GM18858 (cell line): ENCODE results near the gene GSPT2.
"Not testable (repeated sequence)": the region's sequence is repeated elsewhere in the genome, so short reads cannot be mapped to it uniquely, and the experiment has no call there.

Experiments used
- ATAC-seq: cut with Tn5 transposase; IDR thresholded peaks from one replicate; pipeline ENCODE4 v1.9.1; 2021; ENCODE audit not compliant: unreplicated experiment

Gene GSPT2

DNA sequence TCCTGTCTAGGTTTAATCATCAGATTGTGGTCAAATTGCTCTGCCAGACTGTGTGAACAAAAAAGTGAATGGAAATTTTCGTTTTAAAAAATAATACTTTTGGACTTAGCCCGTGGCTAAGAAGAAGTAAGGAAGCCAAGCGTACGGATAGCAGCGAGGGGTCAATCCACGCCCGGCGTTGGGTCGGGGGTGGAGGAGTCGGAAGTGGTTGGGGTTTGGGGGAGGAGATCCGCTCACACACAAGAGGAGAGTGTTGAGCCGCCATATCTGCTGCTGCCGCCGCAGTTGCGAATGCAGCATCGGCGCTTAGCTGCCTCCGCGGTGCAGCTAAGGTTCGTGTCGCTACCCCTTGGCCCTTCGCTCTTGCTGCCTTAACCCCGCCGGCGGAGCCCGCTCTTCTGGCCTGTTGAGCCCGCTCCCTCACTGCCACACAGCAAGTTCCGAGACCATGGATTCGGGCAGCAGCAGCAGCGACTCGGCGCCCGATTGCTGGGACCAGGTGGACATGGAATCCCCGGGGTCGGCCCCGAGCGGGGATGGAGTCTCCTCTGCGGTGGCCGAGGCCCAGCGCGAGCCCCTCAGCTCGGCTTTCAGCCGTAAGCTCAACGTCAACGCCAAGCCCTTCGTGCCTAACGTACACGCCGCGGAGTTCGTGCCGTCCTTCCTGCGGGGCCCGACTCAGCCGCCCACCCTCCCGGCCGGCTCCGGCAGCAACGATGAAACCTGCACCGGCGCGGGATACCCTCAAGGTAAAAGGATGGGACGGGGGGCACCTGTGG is at the start of gene GSPT2:
GSPT2 (plus strand) TSS at position 264 of the 779 bp plus-strand sequence; CDS start at position 449, 185 bp downstream.
- ATAC-seq: peak; percentile 79

DNA sequence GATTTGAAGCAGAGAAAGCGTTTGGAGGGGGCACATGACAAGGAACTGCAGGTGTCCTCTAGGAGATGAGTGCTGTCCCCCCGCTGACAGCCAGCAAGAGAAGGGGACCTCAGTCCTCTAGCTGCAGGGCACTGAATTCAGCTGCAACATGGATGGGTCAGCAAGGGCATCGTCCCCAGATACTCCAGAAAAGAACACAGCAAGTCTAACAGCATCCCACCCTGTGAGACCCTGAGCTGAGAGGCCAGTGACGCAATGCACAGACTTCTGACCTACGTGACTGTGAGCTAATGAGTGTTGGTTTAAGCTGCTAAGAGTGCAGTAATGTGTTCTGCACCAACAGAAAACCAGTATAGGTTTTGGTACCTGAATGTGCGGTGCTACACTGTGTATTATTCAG is 49.0 kb upstream of the GSPT2 start:
- no peak for ATAC-seq

DNA sequence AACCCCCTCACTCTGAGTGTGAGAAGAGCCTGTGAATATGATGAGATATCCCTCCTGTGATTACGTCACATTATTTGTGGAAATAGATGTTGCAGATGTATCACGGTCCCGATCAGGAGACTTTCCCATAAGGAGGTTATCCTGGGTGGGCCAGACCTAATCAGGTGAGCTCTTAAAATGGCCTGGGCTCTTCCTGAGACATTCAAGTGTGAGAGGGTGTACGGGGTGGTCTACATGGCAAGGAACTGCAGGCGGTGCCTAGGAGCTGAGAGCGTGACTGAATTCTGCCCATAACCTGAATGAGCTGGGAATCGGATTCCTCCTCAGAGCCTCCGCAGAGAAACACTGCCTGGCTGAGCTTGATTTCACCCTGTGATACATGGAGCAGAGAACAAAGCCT is 45.8 kb upstream of the GSPT2 start:
- no peak for ATAC-seq

DNA sequence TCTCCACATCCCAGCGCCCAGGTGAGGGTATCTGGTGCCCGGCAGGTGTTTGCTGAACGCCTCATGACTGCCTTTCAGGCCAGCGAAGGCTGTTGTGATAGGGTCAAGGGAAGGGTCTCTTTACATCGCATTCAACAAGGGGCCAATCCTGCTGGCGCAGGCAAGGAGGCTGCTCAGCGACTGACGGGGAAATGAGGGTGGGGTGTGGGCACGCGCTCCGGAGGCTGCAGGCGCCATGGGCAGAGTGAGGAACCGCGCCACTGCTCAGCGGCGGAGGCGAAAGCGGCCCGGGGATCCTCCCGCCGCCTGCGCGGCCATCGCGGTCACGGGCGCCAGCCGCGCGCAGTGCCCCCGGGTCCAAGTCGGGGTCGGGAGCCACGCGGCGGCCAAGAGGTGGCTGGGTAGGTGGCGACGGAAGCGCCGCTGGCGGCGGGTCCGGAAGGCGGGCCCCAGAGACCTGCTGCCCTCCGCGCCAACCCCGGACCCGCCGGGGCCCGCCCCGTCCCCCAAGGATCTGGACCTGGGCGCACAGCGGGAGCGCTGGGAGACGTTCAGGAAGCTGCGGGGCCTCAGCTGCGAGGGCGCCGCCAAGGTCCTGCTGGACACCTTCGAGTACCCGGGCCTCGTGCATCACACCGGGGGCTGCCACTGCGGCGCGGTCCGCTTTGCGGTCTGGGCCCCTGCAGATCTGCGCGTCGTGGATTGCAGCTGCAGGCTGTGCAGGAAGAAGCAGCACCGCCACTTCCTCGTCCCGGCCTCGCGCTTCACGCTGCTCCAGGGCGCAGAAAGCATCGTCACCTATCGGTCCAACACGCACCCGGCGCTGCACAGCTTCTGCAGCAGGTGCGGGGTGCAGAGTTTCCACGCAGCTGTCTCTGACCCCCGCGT is 32.7 kb upstream of the GSPT2 start, which contains the start of gene CENPVL1:
CENPVL1 (plus strand) TSS at position 236 of the 888 bp plus-strand sequence; CDS start at position 236, 0 bp downstream.
- ATAC-seq: not testable (repeated sequence)

DNA sequence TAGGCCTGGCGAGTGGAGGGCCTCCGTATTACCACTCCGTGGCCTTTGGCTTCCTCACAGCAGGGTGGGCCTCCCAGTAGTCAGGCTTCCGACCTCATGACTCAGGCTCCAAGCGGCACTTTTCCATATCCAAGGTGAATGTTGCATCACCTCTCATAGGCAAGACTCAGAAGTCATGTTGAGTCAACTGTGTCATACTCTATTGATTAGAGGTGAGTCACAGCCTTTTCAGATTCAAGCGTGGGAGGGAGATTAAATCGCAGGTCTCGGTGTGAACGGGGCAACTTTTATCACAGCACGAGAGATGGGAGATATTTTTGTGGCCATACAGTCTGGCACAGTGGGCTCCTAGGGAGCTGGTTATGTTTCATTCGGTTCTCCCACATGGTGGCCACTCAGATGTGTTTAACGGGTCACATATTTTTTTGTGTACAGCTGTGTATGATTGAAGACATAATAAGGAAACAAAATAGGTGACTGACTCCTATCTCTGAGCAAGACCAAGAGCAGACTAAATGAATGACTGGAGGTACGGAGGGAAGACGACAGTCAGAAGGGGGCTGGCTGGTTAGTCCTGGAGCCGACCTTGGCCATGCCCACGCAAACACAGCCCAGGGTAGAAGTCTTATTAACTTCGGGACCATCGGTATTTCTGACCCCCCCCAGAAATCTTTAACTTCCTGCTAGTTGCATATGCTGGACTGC is 30.1 kb upstream of the GSPT2 start:
- not testable (repeated sequence) for ATAC-seq

DNA sequence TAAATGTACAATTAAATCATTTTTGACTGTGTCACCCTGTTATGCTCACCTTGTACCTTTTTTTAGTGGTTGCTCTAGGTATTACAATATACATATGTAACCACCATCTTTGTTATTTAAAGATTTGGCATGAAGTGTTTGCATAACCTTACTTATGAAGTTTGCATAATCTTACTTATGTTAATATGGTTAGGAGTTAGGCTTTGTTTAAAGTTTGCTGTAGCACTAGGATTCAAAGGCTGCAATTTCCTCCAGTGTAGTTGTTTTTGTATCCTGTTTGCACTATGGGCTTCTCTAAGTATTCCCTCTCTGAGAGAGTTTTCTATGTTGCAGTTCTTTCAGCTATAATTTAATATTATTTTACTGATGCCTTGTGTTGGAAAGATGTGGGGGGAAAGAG is 15.0 kb upstream of the GSPT2 start:
- no peak for ATAC-seq

DNA sequence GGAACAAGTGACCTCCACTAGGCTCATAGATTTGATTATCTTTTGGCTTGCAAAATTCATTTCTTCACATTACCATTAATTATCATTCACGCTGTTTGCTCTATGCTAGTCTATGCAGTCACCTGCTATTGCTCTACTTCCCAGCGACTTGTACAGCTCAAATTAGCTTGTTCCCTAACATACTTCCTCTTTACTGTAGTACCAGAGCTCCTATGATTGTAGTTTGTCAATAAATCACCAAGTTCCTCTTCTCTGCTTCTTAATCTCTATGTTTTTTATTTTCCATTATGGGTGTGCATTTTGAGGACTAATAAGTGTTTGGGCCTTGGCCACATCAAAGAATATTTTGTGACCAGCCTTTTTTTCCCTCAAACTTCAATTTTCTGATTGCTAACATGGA is 6.2 kb upstream of the GSPT2 start:
- no peak for ATAC-seq

DNA sequence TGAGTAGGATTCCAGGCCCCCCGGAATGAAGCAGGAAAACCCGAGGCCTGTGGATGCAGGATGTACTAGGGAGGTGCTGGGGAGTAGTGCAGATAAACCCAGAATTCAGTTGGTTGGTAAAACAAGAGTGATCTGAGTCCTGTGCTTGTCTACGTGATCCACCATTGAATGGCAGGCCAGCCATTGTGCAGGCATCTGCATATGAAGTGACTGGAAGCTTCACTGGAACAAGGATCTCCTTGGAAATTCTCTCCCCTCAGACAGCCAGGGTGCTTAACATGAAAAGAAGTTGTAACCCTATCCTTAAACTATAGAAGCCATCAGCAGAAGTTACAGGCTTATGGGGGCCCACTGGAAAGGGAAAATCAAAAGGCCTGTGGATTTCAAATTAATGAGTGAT is 656 bp upstream of the GSPT2 start:
- ATAC-seq: no peak

DNA sequence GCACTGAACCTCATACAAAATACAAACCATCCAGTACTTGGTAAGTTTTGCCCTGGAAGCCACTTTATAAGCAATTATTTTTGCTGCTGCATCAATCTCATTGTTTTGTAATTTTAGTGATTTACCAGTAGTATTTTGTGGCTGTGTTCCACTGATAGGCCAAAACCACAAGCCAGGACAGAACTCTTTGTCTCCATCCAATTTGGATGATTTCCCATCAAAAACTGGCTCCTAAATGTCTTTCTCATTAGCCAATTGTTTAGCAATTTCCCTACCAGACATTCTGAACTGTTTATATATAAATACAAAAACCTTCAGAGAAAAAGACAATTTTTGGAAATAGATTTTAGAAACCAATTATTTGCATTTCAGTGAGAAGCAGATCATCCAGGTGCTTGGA is 4.4 kb downstream of the GSPT2 start:
- no peak for ATAC-seq

DNA sequence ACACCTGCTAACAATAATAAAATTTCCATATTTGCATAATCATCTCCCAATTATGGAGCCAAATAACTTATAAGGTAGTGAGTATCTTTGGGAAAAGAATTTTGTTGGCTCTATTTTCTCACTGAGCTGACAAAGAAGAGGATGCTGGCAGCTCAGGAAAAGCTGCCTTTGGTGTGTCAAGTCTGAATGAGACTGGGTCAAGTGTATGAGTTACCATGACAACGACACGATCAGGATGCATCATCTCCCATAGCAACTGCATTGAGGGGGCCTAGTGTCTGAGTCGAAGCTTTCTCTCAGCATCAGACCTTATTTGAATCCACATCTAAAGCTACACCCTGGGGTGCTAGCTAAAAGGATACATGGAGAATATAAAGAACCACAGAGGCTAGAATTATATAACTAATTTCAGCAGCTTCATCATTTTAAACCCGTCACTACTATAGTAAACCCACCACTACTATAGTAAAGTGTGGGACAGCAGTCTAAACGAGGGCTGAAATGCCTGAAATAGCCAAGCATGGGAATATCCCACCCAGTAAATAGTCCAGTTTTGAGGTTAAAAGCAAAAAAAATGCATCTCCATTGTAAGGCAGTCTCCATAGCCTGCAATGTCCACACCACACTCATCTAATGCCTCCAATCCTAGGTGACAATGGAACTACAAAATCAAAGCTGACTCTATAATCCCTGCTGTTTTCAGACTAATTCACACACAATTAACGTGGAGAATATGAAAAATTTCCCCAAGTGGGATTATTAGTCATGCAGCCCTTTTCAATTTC is 16.0 kb downstream of the GSPT2 start:
- no peak for ATAC-seq

DNA sequence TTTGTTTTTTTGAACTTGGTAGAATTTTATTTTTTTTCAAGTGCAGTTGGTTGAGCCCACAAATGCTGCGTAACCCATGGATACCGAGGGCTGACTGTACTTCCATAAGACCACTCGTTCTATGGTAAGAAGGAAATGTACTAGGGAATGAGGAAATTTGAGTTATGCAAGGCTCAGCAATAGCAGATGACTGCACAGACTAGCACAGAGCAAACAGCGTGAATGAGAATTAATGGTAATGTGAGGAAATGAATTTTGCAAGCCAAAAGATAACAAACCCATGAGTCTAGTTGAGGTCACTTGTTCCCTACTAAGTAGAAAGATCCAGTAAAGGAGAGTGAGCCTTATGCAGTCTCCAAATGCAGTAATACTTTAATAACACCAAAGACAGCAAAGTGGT is 17.4 kb downstream of the GSPT2 start:
- ATAC-seq: no peak

DNA sequence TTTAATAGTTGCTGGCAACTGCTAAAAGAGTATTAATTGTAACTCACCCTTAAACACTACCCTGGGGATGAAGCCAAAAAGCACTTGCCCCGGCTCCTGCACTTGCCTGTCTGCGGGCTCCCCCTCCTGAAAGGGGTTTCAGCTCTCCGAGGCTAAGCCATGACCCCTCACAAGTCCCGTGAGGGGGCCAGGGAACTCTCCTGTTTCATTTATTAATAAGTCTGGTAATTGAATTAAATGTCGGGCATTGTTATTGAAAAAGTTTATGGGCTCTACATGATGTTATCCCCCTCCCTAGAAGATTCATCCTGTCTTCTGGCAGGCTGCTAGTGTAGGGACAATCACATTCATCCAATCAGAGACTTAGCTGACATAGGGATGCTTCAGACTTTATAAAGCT is 23.3 kb downstream of the GSPT2 start:
- no peak for ATAC-seq

DNA sequence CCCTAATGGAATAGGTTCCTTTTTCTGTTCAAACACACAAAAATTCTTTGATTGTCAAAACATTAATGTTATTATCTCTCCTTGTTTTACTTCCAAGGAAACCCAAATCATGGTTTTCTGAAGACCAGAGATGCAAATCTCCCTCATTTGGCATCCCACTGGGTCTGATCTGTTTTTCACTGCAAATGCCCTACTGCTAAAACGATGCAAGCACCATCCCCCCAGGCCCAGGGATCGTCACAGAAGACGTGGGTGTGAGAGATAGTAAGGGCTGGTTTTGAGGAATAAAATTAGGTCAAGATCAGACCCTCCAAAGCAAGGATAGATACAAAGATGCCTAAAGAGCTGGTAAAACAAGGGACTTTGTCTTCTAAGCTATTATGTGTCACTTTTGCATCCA is 33.6 kb downstream of the GSPT2 start:
- no peak for ATAC-seq

DNA sequence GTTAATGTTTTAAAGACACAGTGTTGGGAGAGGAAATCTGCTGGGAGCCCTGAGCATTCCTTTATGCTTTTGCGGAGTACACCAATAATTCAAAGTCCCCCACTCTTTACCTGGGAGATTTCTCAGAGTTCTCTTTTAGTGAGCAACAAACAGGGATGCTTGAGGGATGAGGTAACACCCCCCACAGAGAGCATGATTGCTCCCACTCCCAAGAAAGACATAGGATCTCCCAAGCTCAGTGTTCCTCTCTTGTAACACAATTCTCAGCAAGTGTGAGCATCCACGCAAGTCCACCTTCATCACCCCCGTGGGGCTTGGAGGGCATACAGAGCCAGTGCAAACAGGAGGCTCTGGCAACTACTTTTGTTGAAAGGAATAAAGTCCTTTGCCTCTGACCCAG is 36.1 kb downstream of the GSPT2 start:
- ATAC-seq: no peak

DNA sequence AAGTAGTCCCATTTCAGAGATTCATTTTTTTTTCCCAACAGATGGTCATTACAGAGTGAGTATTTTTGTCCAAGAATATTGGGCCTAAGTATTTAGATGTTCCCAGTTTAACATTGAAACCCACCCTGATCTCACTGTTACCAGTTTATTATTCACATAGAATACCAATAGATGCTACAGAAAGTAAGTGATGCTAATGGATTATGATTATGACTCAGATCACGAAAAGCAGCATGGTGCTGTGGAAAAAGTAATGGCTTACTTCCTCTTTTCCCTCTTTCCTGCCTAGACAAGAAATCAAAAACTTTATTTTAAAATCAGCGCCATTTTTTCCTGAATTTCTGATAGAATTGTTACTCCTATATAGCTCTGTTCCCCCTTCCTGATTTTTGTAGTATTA is 51.9 kb downstream of the GSPT2 start:
- no peak for ATAC-seq
